ENCODE measurements around the gene DEFB121. TPM values are rescaled to one million over a fixed set of nuclear protein-coding genes. Genes with fewer than 3 reads are reported as not detected.
"Not testable (repeated sequence)": the region's sequence is repeated elsewhere in the genome, so short reads cannot be mapped to it uniquely, and the experiment has no call there.

The DEFB121 gene
- total RNA-seq, 6 experiments from 2014 or later, result not detected

GRCh38 chr20:31440012-31440659, 34.1 kb upstream of the DEFB121 start, which contains the start of gene DEFB123:
Gene DEFB123, plus strand, starts transcription at chr20:31440632. Its CDS starts 67 bp downstream, at chr20:31440699.
- DNase-seq, result no peak
- no peaks in the 10 kb centered on the region for H3K4me1 Mint-ChIP-seq (ENCODE audit: low read depth)
- no peaks in the 10 kb centered on the region for H3K9me3 Mint-ChIP-seq
- H3K36me3 Mint-ChIP-seq (ENCODE audit: low read depth), result no peaks in the 10 kb centered on the region
- TF ChIP-seq CTCF (IDR thresholded peaks at IDR 0.05), result peak; percentile 68
- H3K27me3 Mint-ChIP-seq (ENCODE audit: insufficient read depth), result peaks cover 19% of the 10 kb centered on the region
- H3K27ac Mint-ChIP-seq, result no peak within 1 kb of the TSS
- H3K4me3 Mint-ChIP-seq, result no peak within 1 kb of the TSS

- no peaks in the 10 kb centered on the region for H3K36me3 Mint-ChIP-seq (ENCODE audit: low read depth)
- H3K27ac Mint-ChIP-seq, result no peak overlapping the region
- H3K4me1 Mint-ChIP-seq (ENCODE audit: low read depth), result no peaks in the 10 kb centered on the region
- peaks cover 11% of the 10 kb centered on the region for H3K27me3 Mint-ChIP-seq (ENCODE audit: insufficient read depth)
- no peaks in the 10 kb centered on the region for H3K9me3 Mint-ChIP-seq
- DNase-seq, result no peak
- TF ChIP-seq CTCF (IDR thresholded peaks at IDR 0.05), result no peak
- no peak overlapping the region for H3K4me3 Mint-ChIP-seq
Observed at GRCh38 chr20:31430568-31431115, 24.6 kb upstream of the DEFB121 start.

DNA sequence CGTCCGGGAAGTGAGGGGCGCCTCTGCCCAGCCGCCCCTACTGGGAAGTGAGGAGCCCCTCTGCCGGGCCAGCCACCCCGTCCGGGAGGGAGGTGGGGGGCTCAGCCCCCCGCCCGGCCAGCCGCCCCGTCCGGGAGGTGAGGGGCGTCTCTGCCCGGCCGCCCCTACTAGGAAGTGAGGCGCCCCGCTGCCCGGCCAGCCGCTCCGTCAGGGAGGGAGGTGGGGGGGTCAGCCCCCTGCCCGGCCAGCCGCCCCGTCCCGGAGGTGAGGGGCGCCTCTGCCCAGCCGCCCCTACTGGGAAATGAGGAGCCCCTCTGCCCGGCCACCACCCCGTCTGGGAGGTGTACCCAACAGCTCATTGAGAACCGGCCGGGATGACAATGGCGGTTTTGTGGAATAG, 21.6 kb upstream of the DEFB121 start:
- not testable (repeated sequence) for H3K27ac Mint-ChIP-seq; H3K27me3 Mint-ChIP-seq (ENCODE audit: insufficient read depth); H3K4me3 Mint-ChIP-seq; H3K4me1 Mint-ChIP-seq (ENCODE audit: low read depth); DNase-seq; H3K9me3 Mint-ChIP-seq; H3K36me3 Mint-ChIP-seq (ENCODE audit: low read depth)

GRCh38 chr20:31426891-31427551, 21.0 kb upstream of the DEFB121 start:
- DNase-seq; H3K4me1 Mint-ChIP-seq (ENCODE audit: low read depth); H3K27ac Mint-ChIP-seq; H3K27me3 Mint-ChIP-seq (ENCODE audit: insufficient read depth); H3K9me3 Mint-ChIP-seq; H3K36me3 Mint-ChIP-seq (ENCODE audit: low read depth); H3K4me3 Mint-ChIP-seq: not testable (repeated sequence)

GRCh38 chr20:31425797-31426196, 19.8 kb upstream of the DEFB121 start:
- H3K9me3 Mint-ChIP-seq, result no peaks in the 10 kb centered on the region
- no peaks in the 10 kb centered on the region for H3K36me3 Mint-ChIP-seq (ENCODE audit: low read depth)
- no peak for DNase-seq
- peaks cover 9% of the 10 kb centered on the region for H3K27me3 Mint-ChIP-seq (ENCODE audit: insufficient read depth)
- H3K27ac Mint-ChIP-seq, result no peak overlapping the region
- no peak for TF ChIP-seq CTCF (IDR thresholded peaks at IDR 0.05)
- H3K4me1 Mint-ChIP-seq (ENCODE audit: low read depth), result no peaks in the 10 kb centered on the region
- H3K4me3 Mint-ChIP-seq, result no peak overlapping the region

DNA sequence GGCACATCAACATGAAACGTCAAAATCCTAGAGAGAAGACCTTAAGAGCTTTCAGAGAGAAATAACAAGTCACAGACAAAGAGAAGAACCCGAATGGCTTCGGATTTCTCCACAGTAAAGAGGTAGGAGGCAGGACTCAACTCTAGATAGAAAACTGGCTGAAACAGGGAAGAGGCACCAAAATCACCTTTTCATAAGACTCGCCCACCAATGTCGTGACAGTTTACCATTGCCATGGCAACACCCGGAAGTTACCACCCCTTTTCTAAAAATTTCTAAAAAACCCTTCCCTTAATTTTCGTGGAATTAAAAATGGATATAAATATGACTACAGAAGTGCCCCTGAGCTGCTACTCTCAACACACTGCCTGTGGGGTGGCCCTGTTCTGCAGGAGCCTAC, 12.3 kb upstream of the DEFB121 start:
- H3K4me1 Mint-ChIP-seq (ENCODE audit: low read depth), result no peaks in the 10 kb centered on the region
- no peak for DNase-seq
- no peak overlapping the region for H3K4me3 Mint-ChIP-seq
- H3K36me3 Mint-ChIP-seq (ENCODE audit: low read depth), result no peaks in the 10 kb centered on the region
- no peak overlapping the region for H3K27ac Mint-ChIP-seq
- H3K27me3 Mint-ChIP-seq (ENCODE audit: insufficient read depth), result peaks cover 4% of the 10 kb centered on the region
- no peaks in the 10 kb centered on the region for H3K9me3 Mint-ChIP-seq
- TF ChIP-seq CTCF (IDR thresholded peaks at IDR 0.05), result no peak
